CD4-positive, alpha-beta T cell treated with Interleukin-17A for 1 hour (primary cell): Measurements from ENCODE around the gene GOLGA8J.
A peak's percentile ranks its signal among the peaks of the same experiment; 100 is the strongest.
"Not testable (repeated sequence)": the region's sequence is repeated elsewhere in the genome, so short reads cannot be mapped to it uniquely, and the experiment has no call there.

Experiments
- DNase-seq: peaks from one replicate; pipeline ENCODE4 v3.0.0-alpha.2; 2020

The GOLGA8J gene

GRCh38 chr15:30097827-30098226 lies 15.1 kb downstream of the GOLGA8J start:
- not testable (repeated sequence) for DNase-seq

GRCh38 chr15:30102890-30103289 lies 20.1 kb downstream of the GOLGA8J start:
- DNase-seq: not testable (repeated sequence)

DNA sequence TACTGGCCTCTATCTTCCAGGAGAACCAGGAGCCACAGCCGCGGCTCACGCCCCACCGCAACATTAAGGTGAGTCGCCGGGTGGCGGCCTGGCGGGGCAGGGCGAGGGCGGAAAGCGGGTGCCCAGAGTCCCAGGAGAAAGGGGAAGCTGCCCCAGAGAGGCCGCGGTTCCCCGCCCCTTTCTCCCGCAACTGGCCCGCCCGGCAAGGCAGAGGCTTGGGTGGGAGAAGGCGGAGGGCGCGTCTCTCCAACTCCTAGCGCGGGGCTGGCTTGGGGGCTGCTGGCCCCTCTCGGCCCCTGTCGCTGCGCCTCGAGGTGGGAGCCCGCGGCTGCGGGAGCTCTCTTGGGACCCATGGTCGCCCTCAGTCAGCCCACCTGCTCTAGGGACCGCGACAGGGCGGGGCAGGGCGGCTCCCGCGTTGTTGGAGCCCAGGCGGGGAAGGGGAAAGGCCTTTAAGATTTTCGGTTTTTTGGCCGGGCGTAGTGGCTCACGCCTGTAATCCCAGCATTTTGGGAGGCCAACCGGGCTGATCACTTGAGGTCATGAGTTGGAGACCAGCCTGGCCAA lies 21.3 kb downstream of the GOLGA8J start:
- DNase-seq: not testable (repeated sequence)

GRCh38 chr15:30110591-30110990 lies 27.8 kb downstream of the GOLGA8J start:
- not testable (repeated sequence) for DNase-seq

DNA sequence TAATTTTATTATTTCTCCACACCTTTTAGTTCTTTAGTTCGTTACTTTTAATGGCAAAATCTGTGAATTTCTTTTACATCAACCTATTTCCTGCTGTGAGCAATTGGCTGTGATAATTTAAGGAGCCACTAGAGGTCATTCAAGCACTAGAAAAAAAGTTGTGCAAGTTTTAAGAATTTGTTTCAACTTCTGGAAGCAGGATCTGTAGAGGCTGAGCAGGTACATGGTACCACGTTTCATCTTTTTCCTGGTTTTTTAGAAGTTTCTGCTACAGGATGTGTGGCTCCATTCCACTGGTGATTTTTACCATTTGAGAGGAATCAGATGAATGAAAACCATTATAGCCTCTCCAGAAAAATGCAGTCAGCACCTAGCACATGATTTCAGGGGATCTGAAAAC lies 47.3 kb downstream of the GOLGA8J start:
- peak; percentile 17 for DNase-seq

DNA sequence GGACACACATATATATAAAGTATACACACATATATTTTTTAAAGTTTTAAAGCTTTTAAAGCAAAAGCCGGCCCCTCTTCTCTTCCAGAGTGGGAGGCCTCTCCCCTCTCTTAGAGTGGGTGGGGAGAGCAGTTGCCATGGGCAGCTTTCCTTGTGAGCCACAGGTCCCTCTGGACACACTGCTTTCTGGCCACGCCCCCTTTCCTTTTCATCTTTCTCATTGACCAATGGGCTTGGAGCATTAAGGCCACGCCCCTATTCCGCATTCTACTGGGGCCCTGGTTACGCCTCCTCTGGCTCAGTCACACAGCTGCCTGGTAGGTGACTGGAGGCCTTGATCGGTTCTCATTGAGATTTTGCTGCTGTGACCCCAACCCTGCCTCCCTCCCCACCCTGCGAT lies 52.0 kb downstream of the GOLGA8J start, which contains the start of gene GOLGA8T:
GOLGA8T (plus strand) TSS at position 301 of the 400 bp plus-strand sequence; CDS start at position 399, 98 bp downstream.
- not testable (repeated sequence) for DNase-seq
